ENCODE data around the gene JAKMIP1. TPM values are rescaled to one million over a fixed set of nuclear protein-coding genes. Genes with fewer than 3 reads are reported as not detected.

The JAKMIP1 gene
- total RNA-seq, 4 donors from 2014 or later = 0.67 to 1.3 (median 1.1) TPM

DNA sequence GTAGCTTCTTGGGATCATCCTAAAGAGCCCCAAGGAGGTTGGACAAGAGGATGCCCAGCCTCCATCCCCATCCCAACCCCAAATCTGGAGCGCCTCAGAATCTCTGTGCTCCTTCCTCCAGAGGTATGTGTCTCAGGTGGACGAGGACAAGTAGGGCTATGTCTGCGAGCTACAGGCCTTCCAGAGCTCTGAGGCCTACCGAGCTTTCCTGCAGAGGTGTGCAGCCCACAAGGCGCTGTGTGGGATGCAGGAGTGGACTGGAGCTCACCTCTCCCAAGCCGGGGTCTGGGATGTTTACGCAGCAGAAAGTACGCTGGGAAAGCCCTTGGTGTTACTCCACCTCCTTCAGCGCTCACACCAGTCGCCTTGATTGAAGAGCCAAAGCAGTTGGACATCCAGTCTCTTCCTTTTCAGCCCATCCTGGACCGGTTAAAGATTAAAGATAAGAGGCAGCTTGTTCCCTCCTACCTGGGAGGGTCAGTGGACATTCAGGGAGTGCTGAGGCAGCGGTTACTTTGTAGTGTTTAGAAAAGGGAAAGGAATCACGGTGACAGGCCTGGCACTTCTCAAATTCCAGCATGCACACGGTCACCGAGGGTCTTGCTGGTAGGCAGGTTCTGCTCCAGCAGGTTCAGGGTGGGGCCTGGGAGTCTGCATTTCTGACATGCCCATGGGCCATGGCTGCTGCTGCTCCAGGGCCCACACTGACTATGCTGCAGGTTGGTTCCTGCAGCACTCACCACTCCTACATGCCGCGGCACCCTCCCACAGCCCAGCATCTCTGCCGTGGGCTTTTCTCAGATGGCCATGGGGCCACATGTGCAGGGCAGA is 29.5 kb upstream of the JAKMIP1 start:
- no peak for DNase-seq
- no peaks in the 10 kb centered on the region for H3K9me3 ChIP-seq
- TF ChIP-seq POLR2A (IDR thresholded peaks at IDR 0.05) (no peak), CTCF (IDR thresholded peaks at IDR 0.05) (no peak)
- intact Hi-C loops (cut with DNase I) = no loop called here
- WGBS, 2 donors = 62 to 69% methylated on average over 12 to 15 of the region's 18 CpGs
- H3K36me3 ChIP-seq = no peaks in the 10 kb centered on the region
- H3K4me1 ChIP-seq = no peaks in the 10 kb centered on the region
- H3K27ac ChIP-seq = no peak overlapping the region
- peaks cover 0 to 56% (median 0%) of the 10 kb centered on the region in 4 donors for H3K27me3 ChIP-seq
- H3K4me3 ChIP-seq = no peak overlapping the region

DNA sequence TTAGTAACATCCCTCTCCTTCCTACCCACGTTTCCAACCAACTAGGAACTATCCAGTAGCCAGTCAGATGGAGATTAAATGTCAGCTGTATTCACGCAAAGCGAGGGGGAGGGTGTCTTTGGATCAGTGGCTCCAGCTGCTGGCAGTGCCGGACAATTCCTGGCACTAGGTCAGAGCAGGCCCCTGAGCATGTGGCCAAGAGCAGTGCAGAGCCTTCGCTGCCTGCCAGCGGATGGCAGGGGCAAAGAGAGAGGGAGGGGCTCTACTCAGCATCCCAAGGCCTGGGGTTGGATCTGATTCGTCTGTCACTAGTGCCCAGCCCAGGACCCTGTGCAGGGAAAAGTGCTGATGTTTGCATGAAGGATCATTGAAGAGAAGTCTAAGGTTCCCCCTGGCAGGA is 28.7 kb upstream of the JAKMIP1 start:
- Histone ChIP-seq H3K4me1 (no peaks in the 10 kb centered on the region), H3K9me3 (no peaks in the 10 kb centered on the region), H3K36me3 (no peaks in the 10 kb centered on the region), H3K4me3 (no peak overlapping the region), H3K27ac (no peak overlapping the region), H3K27me3 (peaks cover 0 to 62% (median 0%) of the 10 kb centered on the region in 4 donors)
- intact Hi-C loops (cut with DNase I) = no loop called here
- DNase-seq = no peak
- no peak for TF ChIP-seq POLR2A (IDR thresholded peaks at IDR 0.05)
- no peak for TF ChIP-seq CTCF (IDR thresholded peaks at IDR 0.05)
- WGBS, 2 donors = 28 to 39% methylated on average over 5 to 7 of the region's 7 CpGs

- no peaks in the 10 kb centered on the region for H3K4me1 ChIP-seq
- no peak overlapping the region for H3K4me3 ChIP-seq
- 73 to 75% methylated on average over 11 to 16 of the region's 16 CpGs for WGBS, 2 donors
- intact Hi-C loops (cut with DNase I) = no loop called here
- no peak for TF ChIP-seq CTCF (IDR thresholded peaks at IDR 0.05)
- no peak for TF ChIP-seq POLR2A (IDR thresholded peaks at IDR 0.05)
- H3K9me3 ChIP-seq = no peaks in the 10 kb centered on the region
- H3K36me3 ChIP-seq = no peaks in the 10 kb centered on the region
- no peak for DNase-seq
- no peak overlapping the region for H3K27ac ChIP-seq
- H3K27me3 ChIP-seq = peaks cover 0 to 69% (median 0%) of the 10 kb centered on the region in 4 donors
These were observed 28.1 kb upstream of the JAKMIP1 start for GRCh38 chr4:6228158-6229067.

- intact Hi-C loops (cut with DNase I) = no loop called here
- no peaks in the 10 kb centered on the region for H3K36me3 ChIP-seq
- no peaks in the 10 kb centered on the region for H3K4me1 ChIP-seq
- 57 to 66% methylated on average over 8 of the region's 12 CpGs for WGBS, 2 donors
- no peak for TF ChIP-seq CTCF (IDR thresholded peaks at IDR 0.05)
- TF ChIP-seq POLR2A (IDR thresholded peaks at IDR 0.05) = no peak
- no peak for DNase-seq
- H3K27me3 ChIP-seq = peaks cover 0 to 78% (median 3%) of the 10 kb centered on the region in 4 donors
- no peak overlapping the region for H3K27ac ChIP-seq
- no peak overlapping the region for H3K4me3 ChIP-seq
- peaks cover 0 to 6% (median 2%) of the 10 kb centered on the region in 3 donors for H3K9me3 ChIP-seq
These were observed 27.2 kb upstream of the JAKMIP1 start for GRCh38 chr4:6227412-6228157.

All from esophagus squamous epithelium (tissue), 5 donors.